CD14-positive monocyte (primary cell): ENCODE results near the gene RNF213. TPM values are rescaled to one million over a fixed set of nuclear protein-coding genes. Genes with fewer than 3 reads are reported as not detected.
"Not testable (repeated sequence)": the region's sequence is repeated elsewhere in the genome, so short reads cannot be mapped to it uniquely, and the experiment has no call there.

Source experiments
- DNase-seq, 3 donors: peaks; one replicate each; pipeline ENCODE4 v3.0.0-alpha.2; 2011 to 2022
- H2AFZ ChIP-seq: 2 replicates; pipeline ENCODE4 v1.6.0; 2012; ENCODE audit warnings: mild to moderate bottlenecking, low read depth, low read length, inconsistent platforms; ENCODE audit not compliant: insufficient read depth, poor library complexity, severe bottlenecking
- H3K27ac ChIP-seq, 2 donors: 1 replicate in 1 of 2; 2 replicates in 1 of 2; pipeline ENCODE4 v1.5.1; 2012 to 2013; ENCODE audit warnings: low read length in 2 of 2, control low read depth in 1 of 2, inconsistent platforms in 1 of 2, low read depth in 1 of 2, mild to moderate bottlenecking in 1 of 2
- H3K27me3 ChIP-seq, 2 donors: one replicate each; pipeline versions ENCODE4 v1.6.0 to v1.6.1; 2011 to 2013; ENCODE audit warnings: low read length in 2 of 2; ENCODE audit not compliant: control insufficient read depth in 2 of 2, insufficient read depth in 2 of 2
- H3K36me3 ChIP-seq, 2 donors: replicated peaks in 1 of 2; 1 replicate in 1 of 2; 2 replicates in 1 of 2; pipeline versions ENCODE4 v1.5.1 to v1.6.1; 2012 to 2013; ENCODE audit warnings: low read length in 2 of 2, control low read depth in 1 of 2, inconsistent platforms in 1 of 2, mild to moderate bottlenecking in 1 of 2; ENCODE audit not compliant: insufficient read depth in 2 of 2, control insufficient read depth in 1 of 2
- H3K4me1 ChIP-seq, 2 donors: 1 replicate in 1 of 2; 2 replicates in 1 of 2; pipeline versions ENCODE4 v1.5.1 to v1.6.1; 2012 to 2013; ENCODE audit warnings: low read length in 2 of 2, control low read depth in 1 of 2, inconsistent platforms in 1 of 2, mild to moderate bottlenecking in 1 of 2, moderate library complexity in 1 of 2; ENCODE audit not compliant: insufficient read depth in 2 of 2, control insufficient read depth in 1 of 2
- H3K4me2 ChIP-seq: replicated peaks from 2 replicates; pipeline ENCODE3; 2012; ENCODE audit warnings: low read length, moderate library complexity, mild to moderate bottlenecking; ENCODE audit not compliant: poor library complexity, severe bottlenecking; ENCODE audit errors: extremely low read depth
- H3K4me3 ChIP-seq, 3 experiments: fragments of 200-600 bp in 1 of 3; sonication (generic) in 1 of 3; replicated peaks in 1 of 3; 1 replicate in 2 of 3; 2 replicates in 1 of 3; pipeline ENCODE4 v1.5.1; 2011 to 2013; ENCODE audit warnings: low read length in 3 of 3, mild to moderate bottlenecking in 3 of 3, control low read depth in 2 of 3, low read depth in 2 of 3, inconsistent platforms in 1 of 3, moderate library complexity in 1 of 3
- H3K79me2 ChIP-seq: 2 replicates; pipeline ENCODE4 v1.6.0; 2012; ENCODE audit warnings: mild to moderate bottlenecking, control low read depth, inconsistent platforms, low read length, moderate library complexity; ENCODE audit not compliant: insufficient read depth
- H3K9ac ChIP-seq: 2 replicates; pipeline ENCODE4 v1.6.0; 2017; ENCODE audit warnings: low read length, mild to moderate bottlenecking; ENCODE audit not compliant: insufficient read depth, poor library complexity, severe bottlenecking
- H3K9me3 ChIP-seq, 2 donors: replicated peaks in 1 of 2; 1 replicate in 1 of 2; 2 replicates in 1 of 2; pipeline versions ENCODE4 v1.5.1 to v1.6.1; 2012 to 2013; ENCODE audit warnings: low read length in 2 of 2, control low read depth in 1 of 2; ENCODE audit not compliant: control insufficient read depth in 1 of 2, insufficient read depth in 1 of 2
- H4K20me1 ChIP-seq: 2 replicates; pipeline ENCODE4 v1.6.0; 2012; ENCODE audit warnings: mild to moderate bottlenecking, low read length, control low read depth, moderate library complexity; ENCODE audit not compliant: insufficient read depth
- H3K27ac Mint-ChIP-seq, 7 donors: one replicate each; pipeline ENCODE4 v1.8.0; 2020; ENCODE audit warnings: mild to moderate bottlenecking in 7 of 7, mixed read lengths in 7 of 7, moderate library complexity in 6 of 7, inconsistent platforms in 2 of 7
- H3K27me3 Mint-ChIP-seq, 3 donors: one replicate each; pipeline ENCODE4 v1.8.0; 2021 to 2022; ENCODE audit warnings: low read depth in 3 of 3, mild to moderate bottlenecking in 3 of 3, mixed read lengths in 3 of 3, moderate library complexity in 3 of 3, inconsistent platforms in 1 of 3
- H3K36me3 Mint-ChIP-seq, 2 donors: one replicate each; pipeline ENCODE4 v1.8.0; 2020; ENCODE audit warnings: mixed read lengths in 2 of 2, inconsistent platforms in 1 of 2, mild to moderate bottlenecking in 1 of 2
- H3K4me1 Mint-ChIP-seq: one replicate; pipeline ENCODE4 v1.8.0; 2020; ENCODE audit warnings: mild to moderate bottlenecking, mixed read lengths
- H3K4me3 Mint-ChIP-seq, 2 donors: one replicate each; pipeline ENCODE4 v1.8.0; 2020; ENCODE audit warnings: mild to moderate bottlenecking in 2 of 2, mixed read lengths in 2 of 2, moderate library complexity in 1 of 2
- H3K9me3 Mint-ChIP-seq, 7 donors: one replicate each; pipeline ENCODE4 v1.8.0; 2020 to 2022; ENCODE audit warnings: mixed read lengths in 7 of 7, mild to moderate bottlenecking in 6 of 7, moderate library complexity in 6 of 7, inconsistent platforms in 2 of 7
- CTCF ChIP-seq: fragments of 200-600 bp; IDR thresholded peaks from one replicate; pipeline ENCODE4 v1.8.0; 2022; ENCODE audit warnings: antibody characterized with exemption, mild to moderate bottlenecking
- WGBS: methylation state at CpG from one replicate; pipeline ENCODE4 v1.1.5; 2013; ENCODE audit warnings: missing lambda C conversion rate; ENCODE audit not compliant: insufficient coverage; 5-methylcytosine and 5-hydroxymethylcytosine counted together
- intact Hi-C, 2 donors: fragments of 100-400 bp; cut with micrococcal nuclease; formaldehyde crosslinking; loops; one replicate each; pipeline versions ENCODE4 v1.15.0 to v1.15.1; 2023
- polyA plus RNA-seq, 3 donors: library from polyadenylated mRNA; depleted of rRNA in 1 of 3; unstranded in 2 of 3; stranded (reverse) in 1 of 3; fragments of 300-500 nt in 2 of 3; fragments of >200 nt in 1 of 3; fragmentation: Illumina TruSeq in 2 of 3; gene quantifications; 1 replicate in 2 of 3; 2 replicates in 1 of 3; pipeline ENCODE4 v1.2.3, GENCODE V29; 2012 to 2021

The RNF213 gene
- polyA plus RNA-seq, 3 donors, result 10.3 to 196 (median 18.1) TPM

DNA sequence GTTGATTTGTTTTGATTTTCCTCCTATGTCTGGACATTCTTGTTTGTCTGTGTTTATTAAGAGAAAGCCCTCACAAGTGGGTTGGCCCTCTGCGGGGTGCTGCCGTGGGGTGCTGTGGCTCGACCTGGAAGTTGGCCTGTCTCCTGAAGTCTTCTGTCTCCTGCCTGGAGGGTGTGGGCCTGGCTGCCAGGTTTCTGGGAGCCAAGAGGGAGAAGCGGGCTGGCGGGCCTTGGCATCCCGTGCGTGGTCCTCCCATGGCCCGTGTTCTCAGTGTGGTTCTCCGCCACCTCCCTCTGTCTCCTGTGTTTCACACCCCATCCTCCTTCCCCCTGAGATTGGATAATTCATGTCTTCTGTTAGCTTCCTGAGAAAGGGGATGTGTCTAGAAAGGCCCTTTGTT, 69.6 kb downstream of the RNF213 start:
- peaks cover 94% of the 10 kb centered on the region for H4K20me1 ChIP-seq
- no peak for TF ChIP-seq CTCF
- H3K4me1 ChIP-seq, result peaks cover 0 to 8% of the 10 kb centered on the region in 2 donors
- intact Hi-C loops, result no loop called here
- no peak for DNase-seq
- peak overlapping the region in 1 of 7 donors; percentile 54 for H3K27ac Mint-ChIP-seq
- H3K9me3 ChIP-seq, result no peaks in the 10 kb centered on the region
- H3K36me3 ChIP-seq, result peaks cover 85 to 98% of the 10 kb centered on the region in 2 donors
- no peaks in the 10 kb centered on the region for H3K27me3 ChIP-seq
- 100% methylated on average over 1 of the region's 9 CpGs for WGBS
- H3K27me3 Mint-ChIP-seq, result peaks cover 0 to 2% (median 1%) of the 10 kb centered on the region in 3 donors
- no peaks in the 10 kb centered on the region for H3K9me3 Mint-ChIP-seq
- H3K36me3 Mint-ChIP-seq, result peaks cover 94 to 98% of the 10 kb centered on the region in 2 donors
- no peak overlapping the region for H3K9ac ChIP-seq
- no peak overlapping the region for H2AFZ ChIP-seq
- no peak overlapping the region for H3K27ac ChIP-seq
- no peak overlapping the region for H3K4me3 ChIP-seq
- no peaks in the 10 kb centered on the region for H3K79me2 ChIP-seq
- peaks cover 14% of the 10 kb centered on the region for H3K4me1 Mint-ChIP-seq
- H3K4me3 Mint-ChIP-seq, result no peak overlapping the region
- H3K4me2 ChIP-seq, result no peak overlapping the region

DNA sequence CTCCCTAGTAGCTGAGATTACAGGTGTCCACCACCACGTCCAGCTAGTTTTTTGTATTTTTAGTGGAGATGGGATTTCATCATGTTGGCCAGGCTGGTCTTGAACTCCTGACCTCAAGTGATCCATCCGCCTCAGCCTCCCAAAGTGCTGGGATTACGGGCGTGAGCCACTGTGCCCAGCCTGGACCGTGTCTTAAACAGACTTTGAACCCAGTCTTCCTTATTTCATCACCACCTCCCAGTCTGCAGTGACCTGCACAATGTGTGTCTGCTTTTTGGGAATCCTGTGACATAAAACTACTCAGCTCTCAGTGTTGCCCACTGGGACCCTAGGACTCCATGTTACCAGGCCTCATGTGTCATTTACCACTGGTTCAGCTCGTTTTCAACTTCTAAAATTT, 70.3 kb downstream of the RNF213 start:
- 89% methylated on average over 4 of the region's 6 CpGs for WGBS
- H3K27me3 Mint-ChIP-seq, intact Hi-C loops, H3K79me2 ChIP-seq, H3K9me3 ChIP-seq, H2AFZ ChIP-seq, H3K4me1 ChIP-seq, H3K4me3 Mint-ChIP-seq, H3K4me3 ChIP-seq, H3K27me3 ChIP-seq, DNase-seq, H3K9me3 Mint-ChIP-seq, H3K9ac ChIP-seq, H3K27ac ChIP-seq, H3K4me2 ChIP-seq: not testable (repeated sequence)
- peaks cover 94% of the 10 kb centered on the region for H4K20me1 ChIP-seq
- H3K27ac Mint-ChIP-seq, result peak overlapping the region in 1 of 7 donors; percentile 50
- peaks cover 88 to 98% of the 10 kb centered on the region in 2 donors for H3K36me3 ChIP-seq
- peaks cover 14% of the 10 kb centered on the region for H3K4me1 Mint-ChIP-seq
- peaks cover 96 to 100% of the 10 kb centered on the region in 2 donors for H3K36me3 Mint-ChIP-seq
